Tibial nerve (tissue), 4 donors: Measurements from ENCODE around the gene DYNLRB1.

Experiments used
- EP300 ChIP-seq, 2 donors: sonication (generic); formaldehyde crosslinking; IDR thresholded peaks; one replicate each; pipeline ENCODE4 v1.6.1; 2017; ENCODE audit warnings: antibody characterized with exemption in 2 of 2, mild to moderate bottlenecking in 1 of 2
- POLR2A ChIP-seq, 2 donors: fragments of 450-650 bp; IDR thresholded peaks; one replicate each; pipeline ENCODE4 v1.6.1; 2017; ENCODE audit warnings: antibody characterized with exemption in 2 of 2, mild to moderate bottlenecking in 2 of 2, moderate library complexity in 2 of 2
- TF ChIP-seq, protein P1 (sequence below), 5 experiments: fragments of 200-600 bp in 3 of 5; fragments of 450-650 bp in 2 of 5; sonication (generic) in 3 of 5; IDR thresholded peaks; one replicate each; pipeline ENCODE4 v1.5.1; 2016 to 2019; ENCODE audit warnings: antibody characterized with exemption in 5 of 5, mild to moderate bottlenecking in 3 of 5, moderate library complexity in 2 of 5

GRCh38 chr20:34577061-34577460 lies 60.8 kb downstream of the DYNLRB1 start:
- no peak for TF ChIP-seq POLR2A (IDR thresholded peaks at IDR 0.05)
- TF ChIP-seq, protein P1, sequence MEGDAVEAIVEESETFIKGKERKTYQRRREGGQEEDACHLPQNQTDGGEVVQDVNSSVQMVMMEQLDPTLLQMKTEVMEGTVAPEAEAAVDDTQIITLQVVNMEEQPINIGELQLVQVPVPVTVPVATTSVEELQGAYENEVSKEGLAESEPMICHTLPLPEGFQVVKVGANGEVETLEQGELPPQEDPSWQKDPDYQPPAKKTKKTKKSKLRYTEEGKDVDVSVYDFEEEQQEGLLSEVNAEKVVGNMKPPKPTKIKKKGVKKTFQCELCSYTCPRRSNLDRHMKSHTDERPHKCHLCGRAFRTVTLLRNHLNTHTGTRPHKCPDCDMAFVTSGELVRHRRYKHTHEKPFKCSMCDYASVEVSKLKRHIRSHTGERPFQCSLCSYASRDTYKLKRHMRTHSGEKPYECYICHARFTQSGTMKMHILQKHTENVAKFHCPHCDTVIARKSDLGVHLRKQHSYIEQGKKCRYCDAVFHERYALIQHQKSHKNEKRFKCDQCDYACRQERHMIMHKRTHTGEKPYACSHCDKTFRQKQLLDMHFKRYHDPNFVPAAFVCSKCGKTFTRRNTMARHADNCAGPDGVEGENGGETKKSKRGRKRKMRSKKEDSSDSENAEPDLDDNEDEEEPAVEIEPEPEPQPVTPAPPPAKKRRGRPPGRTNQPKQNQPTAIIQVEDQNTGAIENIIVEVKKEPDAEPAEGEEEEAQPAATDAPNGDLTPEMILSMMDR (IDR thresholded peaks at IDR 0.05) = no peak
- TF ChIP-seq EP300 (IDR thresholded peaks at IDR 0.05) = no peak
